OCI-LY3 (cell line): ENCODE data around the gene ZNF335.

Source experiments
- H2AFZ ChIP-seq: fragments of 200-600, 300-600 bp; shearing (Covaris generic); 2 replicates; pipeline ENCODE4 v1.6.0; 2014; ENCODE audit warnings: antibody characterized with exemption, low read depth, low read length
- H3K27ac ChIP-seq: fragments of 200-600, 300-600 bp; sonication (generic); 2 replicates; pipeline ENCODE4 v1.5.1; 2014; ENCODE audit warnings: mild to moderate bottlenecking, low read length, moderate library complexity, mixed read lengths
- H3K27me3 ChIP-seq: fragments of 200-600, 300-600 bp; sonication (generic); 2 replicates; pipeline ENCODE4 v1.6.1; 2014; ENCODE audit warnings: low read depth, low read length, mixed read lengths
- H3K36me3 ChIP-seq: fragments of 200-600, 300-600 bp; sonication (generic); replicated peaks from 2 replicates; pipeline ENCODE3; 2014; ENCODE audit warnings: low read depth, low read length, mixed read lengths
- H3K4me1 ChIP-seq: fragments of 300-600, 200-600 bp; sonication (generic); 2 replicates; pipeline ENCODE4 v1.6.1; 2014; ENCODE audit warnings: low read length, mixed read lengths
- H3K4me2 ChIP-seq: fragments of 200-600, 300-600 bp; sonication (generic); 2 replicates; pipeline ENCODE4 v1.6.1; 2014; ENCODE audit warnings: low read length, mixed read lengths
- H3K4me3 ChIP-seq: fragments of 300-600, 200-600 bp; sonication (generic); 2 replicates; pipeline ENCODE4 v1.5.1; 2014; ENCODE audit warnings: antibody characterized with exemption, mild to moderate bottlenecking, low read length, moderate library complexity
- H3K79me2 ChIP-seq: fragments of 300-600, 200-600 bp; shearing (Covaris generic); 2 replicates; pipeline ENCODE4 v1.6.1; 2014; ENCODE audit warnings: mild to moderate bottlenecking, low read length, mixed read lengths
- H3K9ac ChIP-seq: fragments of 300-600, 200-600 bp; shearing (Covaris generic); 2 replicates; pipeline ENCODE4 v1.6.0; 2014; ENCODE audit warnings: mild to moderate bottlenecking, low read length, moderate library complexity
- H3K9me3 ChIP-seq: fragments of 200-600, 300-600 bp; shearing (Covaris generic); 2 replicates; pipeline ENCODE4 v1.6.1; 2014; ENCODE audit warnings: low read length, mixed read lengths; ENCODE audit not compliant: insufficient read depth
- H4K20me1 ChIP-seq: fragments of 200-600, 300-600 bp; sonication (generic); 2 replicates; pipeline ENCODE4 v1.6.1; 2016; ENCODE audit warnings: low read length, mixed read lengths; ENCODE audit not compliant: insufficient read depth
- CTCF ChIP-seq: fragments of 200-600, 300-600 bp; sonication (generic); IDR thresholded peaks from 2 replicates; pipeline ENCODE4 v1.5.1; 2014; ENCODE audit warnings: antibody characterized with exemption, low read length, low read depth
- EZH2phosphoT487 ChIP-seq: fragments of 200-600 bp; shearing (Covaris generic); IDR thresholded peaks from 2 replicates; pipeline ENCODE4 v1.6.1; 2018; ENCODE audit warnings: antibody characterized with exemption, mixed run types, low read depth

ZNF335 gene

GRCh38 chr20:46018112-46018511 is 46.1 kb upstream of the ZNF335 start:
- Histone ChIP-seq H3K79me2 (no peaks in the 10 kb centered on the region), H3K9ac (no peak overlapping the region), H3K27ac (no peak overlapping the region), H3K9me3 (no peaks in the 10 kb centered on the region), H4K20me1 (no peaks in the 10 kb centered on the region), H3K36me3 (no peaks in the 10 kb centered on the region), H2AFZ (no peak overlapping the region), H3K27me3 (peaks cover 11% of the 10 kb centered on the region; the same call in 1 of the 2 replicates), H3K4me1 (peaks cover 21% of the 10 kb centered on the region), H3K4me2 (no peak overlapping the region), H3K4me3 (no peak overlapping the region)
- TF ChIP-seq CTCF: no peak
- no peak for TF ChIP-seq EZH2phosphoT487

GRCh38 chr20:46017272-46017671 is 45.3 kb upstream of the ZNF335 start:
- Histone ChIP-seq H3K4me3 (no peak overlapping the region), H3K36me3 (no peaks in the 10 kb centered on the region), H3K4me2 (no peak overlapping the region), H3K9me3 (no peaks in the 10 kb centered on the region), H3K27ac (no peak overlapping the region), H3K9ac (no peak overlapping the region), H4K20me1 (no peaks in the 10 kb centered on the region), H2AFZ (no peak overlapping the region), H3K79me2 (no peaks in the 10 kb centered on the region), H3K27me3 (peaks cover 11% of the 10 kb centered on the region; the same call in 1 of the 2 replicates), H3K4me1 (peaks cover 16% of the 10 kb centered on the region)
- no peak for TF ChIP-seq CTCF
- no peak for TF ChIP-seq EZH2phosphoT487

- Histone ChIP-seq H4K20me1 (no peaks in the 10 kb centered on the region), H3K4me2 (peak overlapping the region; percentile 81), H3K27me3 (peaks cover 11% of the 10 kb centered on the region; the same call in 1 of the 2 replicates), H3K9me3 (no peaks in the 10 kb centered on the region), H2AFZ (0 out of 2 replicates have a peak overlapping the region, but pooled peaks have one; percentile 10), H3K4me3 (peak overlapping the region; percentile 68), H3K9ac (no peak overlapping the region), H3K27ac (no peak overlapping the region), H3K4me1 (peaks cover 10% of the 10 kb centered on the region), H3K79me2 (no peaks in the 10 kb centered on the region), H3K36me3 (no peaks in the 10 kb centered on the region)
- TF ChIP-seq CTCF: no peak
- TF ChIP-seq EZH2phosphoT487: no peak
Measured at GRCh38 chr20:46014517-46015396, 42.8 kb upstream of the ZNF335 start.

GRCh38 chr20:46013829-46014516 is 42.0 kb upstream of the ZNF335 start:
- Histone ChIP-seq H3K27me3 (peaks cover 12% of the 10 kb centered on the region; the same call in 1 of the 2 replicates), H3K9me3 (no peaks in the 10 kb centered on the region), H3K79me2 (no peaks in the 10 kb centered on the region), H3K9ac (no peak overlapping the region), H3K4me1 (peaks cover 12% of the 10 kb centered on the region), H3K36me3 (no peaks in the 10 kb centered on the region), H4K20me1 (no peaks in the 10 kb centered on the region), H2AFZ (peak overlapping the region; percentile 55; the same call in 1 of the 2 replicates), H3K4me3 (peak overlapping the region; percentile 68), H3K27ac (no peak overlapping the region), H3K4me2 (peak overlapping the region; percentile 81)
- TF ChIP-seq CTCF (peak; percentile 96), EZH2phosphoT487 (no peak)
